Fibroblast of lung (primary cell): Measurements from ENCODE around the gene ZFP57.

ENCODE experiments used
- EZH2 ChIP-seq: IDR thresholded peaks from 2 replicates; pipeline ENCODE4 v1.5.1; 2012; ENCODE audit warnings: low read length, control low read depth, mild to moderate bottlenecking; ENCODE audit errors: missing control alignments
- TF ChIP-seq, protein P1 (sequence below), 2 donors: IDR thresholded peaks in 1 of 2; conservative IDR thresholded peaks in 1 of 2; 1 replicate in 1 of 2; 2 replicates in 1 of 2; pipeline ENCODE4 v1.5.1; 2011 to 2012; ENCODE audit warnings: low read length in 2 of 2, control low read depth in 1 of 2, inconsistent platforms in 1 of 2, low read depth in 1 of 2, mild to moderate bottlenecking in 1 of 2

DNA sequence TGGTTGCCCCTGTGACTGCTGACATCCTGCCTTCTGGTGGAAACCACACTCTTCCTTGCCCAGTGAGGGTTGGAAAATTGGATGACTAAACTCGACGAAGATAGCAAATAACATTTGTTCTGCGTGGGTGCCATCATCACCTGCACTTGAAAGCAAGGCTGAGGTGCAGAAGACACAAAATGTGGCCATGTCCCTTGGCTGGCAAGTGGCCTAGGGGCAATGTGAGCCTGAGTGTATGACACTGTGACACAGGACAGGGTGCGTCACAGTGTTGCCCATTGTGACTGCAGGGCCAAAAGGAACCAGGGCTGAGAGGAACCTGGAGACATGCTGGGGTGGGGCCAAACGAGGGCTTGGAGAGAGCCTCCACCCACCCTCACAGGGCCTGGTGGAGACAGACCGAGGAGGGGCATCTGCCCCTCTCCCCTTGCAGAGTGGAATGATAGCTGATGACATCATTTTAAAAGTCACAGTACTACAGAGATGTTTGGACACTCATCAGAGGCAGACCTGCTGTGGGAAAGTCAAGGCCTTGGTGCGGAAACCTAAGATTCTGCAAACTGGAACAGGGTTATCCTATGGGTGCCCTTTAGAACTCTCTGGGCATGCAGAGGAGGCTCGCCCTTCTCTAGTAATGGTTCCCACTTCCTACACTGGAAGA, 29.5 kb upstream of the ZFP57 start:
- TF ChIP-seq, protein P1, sequence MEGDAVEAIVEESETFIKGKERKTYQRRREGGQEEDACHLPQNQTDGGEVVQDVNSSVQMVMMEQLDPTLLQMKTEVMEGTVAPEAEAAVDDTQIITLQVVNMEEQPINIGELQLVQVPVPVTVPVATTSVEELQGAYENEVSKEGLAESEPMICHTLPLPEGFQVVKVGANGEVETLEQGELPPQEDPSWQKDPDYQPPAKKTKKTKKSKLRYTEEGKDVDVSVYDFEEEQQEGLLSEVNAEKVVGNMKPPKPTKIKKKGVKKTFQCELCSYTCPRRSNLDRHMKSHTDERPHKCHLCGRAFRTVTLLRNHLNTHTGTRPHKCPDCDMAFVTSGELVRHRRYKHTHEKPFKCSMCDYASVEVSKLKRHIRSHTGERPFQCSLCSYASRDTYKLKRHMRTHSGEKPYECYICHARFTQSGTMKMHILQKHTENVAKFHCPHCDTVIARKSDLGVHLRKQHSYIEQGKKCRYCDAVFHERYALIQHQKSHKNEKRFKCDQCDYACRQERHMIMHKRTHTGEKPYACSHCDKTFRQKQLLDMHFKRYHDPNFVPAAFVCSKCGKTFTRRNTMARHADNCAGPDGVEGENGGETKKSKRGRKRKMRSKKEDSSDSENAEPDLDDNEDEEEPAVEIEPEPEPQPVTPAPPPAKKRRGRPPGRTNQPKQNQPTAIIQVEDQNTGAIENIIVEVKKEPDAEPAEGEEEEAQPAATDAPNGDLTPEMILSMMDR (conservative IDR thresholded peaks at IDR 0.05 in 1 of 2, IDR thresholded peaks at IDR 0.05 in 1 of 2; ENCODE audit: low read depth in 1 of 2, low read length in 2 of 2): no peak
- no peak for TF ChIP-seq EZH2
